AG04450 (cell line): ENCODE data around the gene TMEM98. TPM values are rescaled to one million over a fixed set of nuclear protein-coding genes. Genes with fewer than 3 reads are reported as not detected.
"Not testable (repeated sequence)": the region's sequence is repeated elsewhere in the genome, so short reads cannot be mapped to it uniquely, and the experiment has no call there.

ENCODE experiments used
- CTCF ChIA-PET: fragments of 300-600, 350-600 bp; formaldehyde crosslinking; extraction: SDS; loops from one replicate; lab custom pipeline; 2022; ENCODE audit warnings: antibody characterized with exemption, inconsistent platforms; lab: Charles Lee
- POLR2A ChIA-PET: fragments of 350-600 bp; formaldehyde crosslinking; extraction: SDS; loops from one replicate; lab custom pipeline; 2021; ENCODE audit warnings: antibody characterized with exemption, inconsistent platforms; lab: Yijun Ruan, JAX
- DNase-seq: peaks from one replicate; pipeline ENCODE4 v3.0.0-alpha.2; 2011; ENCODE audit warnings: low read depth, low spot score
- H3K27ac ChIP-seq: one replicate; pipeline ENCODE4 v1.5.1; 2012; ENCODE audit warnings: low read depth, low read length, control low read depth
- H3K27me3 ChIP-seq: one replicate; pipeline ENCODE4 v1.6.0; 2012; ENCODE audit warnings: low read length; ENCODE audit not compliant: control insufficient read depth, insufficient read depth
- H3K4me3 ChIP-seq: 2 replicates; pipeline ENCODE4 v1.5.1; 2011; ENCODE audit warnings: mild to moderate bottlenecking, low read depth, low read length, control low read depth
- H3K9me3 ChIP-seq: 2 replicates; pipeline ENCODE4 v1.5.1; 2012; ENCODE audit warnings: low read length; ENCODE audit not compliant: control insufficient read depth, insufficient read depth
- CTCF ChIP-seq: IDR thresholded peaks from 2 replicates; pipeline ENCODE4 v1.5.1; 2011; ENCODE audit warnings: low read depth, low read length, control low read depth, inconsistent platforms
- polyA plus RNA-seq: library from polyadenylated mRNA; depleted of rRNA; stranded (reverse); fragments of >200 nt; gene quantifications from 2 replicates; pipeline ENCODE4 v1.2.3, GENCODE V29; 2011

Gene TMEM98
- polyA plus RNA-seq, 1 experiment = 260 TPM

- ChIA-PET CTCF (interaction anchor here (1.0 to 3.1 kb wide), 2 partner anchors 28 to 99 kb away, joined by 3 to 13 read pairs; no protein-coding TSS in a partner anchor), POLR2A (no interaction called here)
- Histone ChIP-seq H3K27ac (no peak overlapping the region), H3K27me3 (peaks cover 3% of the 10 kb centered on the region), H3K4me3 (no peak overlapping the region), H3K9me3 (no peaks in the 10 kb centered on the region)
- DNase-seq = no peak
- TF ChIP-seq CTCF = no peak
Measured at GRCh38 chr17:32882029-32882428, 45.9 kb upstream of the TMEM98 start.

- CTCF ChIA-PET = interaction anchor here (3.1 kb wide), 1 partner anchor 27 kb away, joined by 13 read pairs; no protein-coding TSS in a partner anchor
- no peaks in the 10 kb centered on the region for H3K9me3 ChIP-seq
- POLR2A ChIA-PET = no interaction called here
- no peak for DNase-seq
- no peak overlapping the region for H3K27ac ChIP-seq
- H3K27me3 ChIP-seq = no peaks in the 10 kb centered on the region
- H3K4me3 ChIP-seq = no peak overlapping the region
- TF ChIP-seq CTCF = no peak
Measured at GRCh38 chr17:32882734-32883133, 45.2 kb upstream of the TMEM98 start.

- POLR2A ChIA-PET, H3K27ac ChIP-seq, H3K27me3 ChIP-seq, DNase-seq, H3K9me3 ChIP-seq, H3K4me3 ChIP-seq, CTCF ChIA-PET: not testable (repeated sequence)
Measured at GRCh38 chr17:32886951-32887350, 41.0 kb upstream of the TMEM98 start.

GRCh38 chr17:32887410-32887809 is 40.5 kb upstream of the TMEM98 start:
- H3K27ac ChIP-seq, POLR2A ChIA-PET, H3K9me3 ChIP-seq, CTCF ChIA-PET, H3K4me3 ChIP-seq, H3K27me3 ChIP-seq, DNase-seq: not testable (repeated sequence)

GRCh38 chr17:32894245-32894644 is 33.7 kb upstream of the TMEM98 start:
- no peak overlapping the region for H3K4me3 ChIP-seq
- H3K27ac ChIP-seq = no peak overlapping the region
- CTCF ChIA-PET = interaction anchor here (1.6 to 2.6 kb wide), 2 partner anchors 17 to 111 kb away, joined by 4 to 12 read pairs; partner anchors contain the start of gene MYO1D
- no peak for DNase-seq
- H3K27me3 ChIP-seq = no peaks in the 10 kb centered on the region
- POLR2A ChIA-PET = no interaction called here
- H3K9me3 ChIP-seq = no peaks in the 10 kb centered on the region
- no peak for TF ChIP-seq CTCF

- Histone ChIP-seq H3K4me3 (no peak overlapping the region), H3K9me3 (no peaks in the 10 kb centered on the region), H3K27ac (no peak overlapping the region), H3K27me3 (no peaks in the 10 kb centered on the region)
- no peak for DNase-seq
- ChIA-PET CTCF (interaction anchor here (1.6 kb wide), 1 partner anchor 19 kb away, joined by 6 read pairs; no protein-coding TSS in a partner anchor), POLR2A (no interaction called here)
- no peak for TF ChIP-seq CTCF
Measured at GRCh38 chr17:32896647-32897258, 31.2 kb upstream of the TMEM98 start.
